ENCODE data around the gene SP140L. TPM values are rescaled to one million over a fixed set of nuclear protein-coding genes. Genes with fewer than 3 reads are reported as not detected.

SP140L gene
- total RNA-seq, 2 donors from 2014 or later, result 11.4 to 11.5 TPM

DNA sequence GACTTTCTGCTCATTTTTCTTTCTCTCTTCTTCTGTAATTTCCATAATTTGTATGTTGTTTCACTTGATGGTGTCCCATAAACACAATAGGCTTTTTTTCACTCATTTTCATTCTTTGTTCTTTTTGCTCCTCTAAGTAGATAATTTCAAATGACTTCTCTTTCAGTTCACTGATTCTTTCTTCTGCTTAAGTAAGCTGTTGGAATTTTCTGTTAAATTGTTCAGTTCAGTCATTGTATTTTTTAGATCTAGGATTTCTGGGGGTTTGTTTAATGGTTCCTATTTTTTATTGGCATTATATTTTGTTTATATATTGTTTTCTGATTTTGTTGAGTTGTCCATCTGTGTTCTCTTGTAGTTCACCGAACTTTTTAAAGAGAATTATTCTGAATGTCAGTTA is 19.5 kb downstream of the SP140L start:
- Histone ChIP-seq H3K27ac (no peak overlapping the region), H3K4me1 (ENCODE audit: control insufficient read depth in 1 of 2, low read depth in 2 of 2) (no peaks in the 10 kb centered on the region), H3K4me3 (no peak overlapping the region), H3K36me3 (no peaks in the 10 kb centered on the region), H3K27me3 (replicated peaks; ENCODE audit: insufficient read depth) (no peaks in the 10 kb centered on the region), H3K9me3 (peaks cover 3% of the 10 kb centered on the region)
- no peak for TF ChIP-seq CTCF (IDR thresholded peaks at IDR 0.05)
- ATAC-seq (ENCODE audit: insufficient number of reproducible peaks, low FRiP score, low read depth), result no peak
- DNase-seq (ENCODE audit: low spot score), result no peak

DNA sequence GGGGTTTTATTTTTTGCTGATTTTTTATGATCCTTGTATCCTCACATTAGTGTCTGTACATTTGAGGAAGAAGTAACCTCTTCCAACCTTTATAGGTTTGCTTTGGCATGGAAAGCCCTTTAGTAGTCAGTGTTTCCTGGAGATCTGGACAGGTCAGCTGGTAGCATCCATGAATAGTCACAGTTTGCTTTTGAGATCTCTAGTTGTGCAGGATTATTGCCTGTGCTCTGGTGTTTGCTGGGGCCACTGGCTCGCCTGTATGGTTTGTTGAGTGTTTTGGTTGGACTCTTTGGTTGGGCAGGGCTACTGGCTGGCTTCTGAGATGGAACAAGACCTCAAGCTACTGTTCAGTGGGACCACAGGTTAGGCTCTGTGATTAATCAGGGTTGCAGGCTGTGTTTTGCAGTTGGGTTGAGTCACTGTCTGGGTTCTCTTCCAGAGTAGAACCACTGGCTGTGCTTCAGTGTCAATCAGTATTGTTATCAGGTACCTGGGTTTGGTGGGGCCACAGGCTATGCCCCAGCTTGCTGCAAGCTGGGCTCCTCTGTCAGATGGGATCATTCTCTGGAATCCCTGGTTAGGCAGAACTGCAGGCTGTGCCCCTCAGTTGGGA is 20.0 kb downstream of the SP140L start:
- no peaks in the 10 kb centered on the region for H3K36me3 ChIP-seq
- ATAC-seq (ENCODE audit: insufficient number of reproducible peaks, low FRiP score, low read depth) (no peak), DNase-seq (ENCODE audit: low spot score) (no peak)
- no peak overlapping the region for H3K27ac ChIP-seq
- no peaks in the 10 kb centered on the region for H3K4me1 ChIP-seq (ENCODE audit: control insufficient read depth in 1 of 2, low read depth in 2 of 2)
- TF ChIP-seq CTCF (IDR thresholded peaks at IDR 0.05), result no peak
- no peak overlapping the region for H3K4me3 ChIP-seq
- no peaks in the 10 kb centered on the region for H3K27me3 ChIP-seq (replicated peaks; ENCODE audit: insufficient read depth)
- peaks cover 3% of the 10 kb centered on the region for H3K9me3 ChIP-seq

GRCh38 chr2:230347659-230348305 is 20.8 kb downstream of the SP140L start:
- Histone ChIP-seq H3K27me3 (replicated peaks; ENCODE audit: insufficient read depth) (no peaks in the 10 kb centered on the region), H3K36me3 (no peaks in the 10 kb centered on the region), H3K4me1 (ENCODE audit: control insufficient read depth in 1 of 2, low read depth in 2 of 2) (no peaks in the 10 kb centered on the region), H3K4me3 (no peak overlapping the region), H3K9me3 (peaks cover 3% of the 10 kb centered on the region), H3K27ac (no peak overlapping the region)
- ATAC-seq (ENCODE audit: insufficient number of reproducible peaks, low FRiP score, low read depth) (no peak), DNase-seq (ENCODE audit: low spot score) (no peak)
- TF ChIP-seq CTCF (IDR thresholded peaks at IDR 0.05), result no peak

GRCh38 chr2:230348787-230349186 is 21.8 kb downstream of the SP140L start:
- H3K9me3 ChIP-seq, result peaks cover 3% of the 10 kb centered on the region
- TF ChIP-seq CTCF (IDR thresholded peaks at IDR 0.05), result no peak
- no peaks in the 10 kb centered on the region for H3K36me3 ChIP-seq
- no peaks in the 10 kb centered on the region for H3K27me3 ChIP-seq (replicated peaks; ENCODE audit: insufficient read depth)
- DNase-seq (ENCODE audit: low spot score) (no peak), ATAC-seq (ENCODE audit: insufficient number of reproducible peaks, low FRiP score, low read depth) (no peak)
- no peak overlapping the region for H3K4me3 ChIP-seq
- H3K4me1 ChIP-seq (ENCODE audit: control insufficient read depth in 1 of 2, low read depth in 2 of 2), result no peaks in the 10 kb centered on the region
- H3K27ac ChIP-seq, result no peak overlapping the region

DNA sequence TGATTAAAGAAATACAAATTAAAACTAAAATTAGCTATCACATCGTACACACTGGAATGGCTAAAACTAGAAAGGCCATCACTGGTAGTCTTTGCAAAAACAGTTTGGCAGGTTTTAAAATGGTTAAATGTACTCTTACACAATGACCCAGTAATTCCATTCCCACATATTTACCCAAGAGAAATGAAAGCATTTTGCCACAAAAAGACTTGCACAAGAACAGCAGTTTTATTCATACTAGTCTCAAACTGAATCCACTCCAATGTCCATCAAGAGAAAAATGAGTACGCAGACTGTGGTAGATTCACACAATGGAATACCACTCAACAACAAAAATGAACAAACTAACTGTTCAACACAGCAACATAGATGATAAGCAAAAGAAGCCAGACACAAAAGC is 29.1 kb downstream of the SP140L start:
- no peak for ATAC-seq (ENCODE audit: insufficient number of reproducible peaks, low FRiP score, low read depth)
- Histone ChIP-seq H3K27ac (no peak overlapping the region), H3K36me3 (no peaks in the 10 kb centered on the region), H3K27me3 (replicated peaks; ENCODE audit: insufficient read depth) (no peaks in the 10 kb centered on the region), H3K9me3 (no peaks in the 10 kb centered on the region), H3K4me1 (ENCODE audit: control insufficient read depth in 1 of 2, low read depth in 2 of 2) (no peaks in the 10 kb centered on the region), H3K4me3 (no peak overlapping the region)
- TF ChIP-seq CTCF (IDR thresholded peaks at IDR 0.05), result no peak
- DNase-seq (ENCODE audit: low spot score), result no peak

All from thoracic aorta (tissue), 2 donors.